Measurements from ENCODE around the gene ABI3. TPM values are rescaled to one million over a fixed set of nuclear protein-coding genes. Genes with fewer than 3 reads are reported as not detected.

The ABI3 gene
- total RNA-seq, 1 experiment from 2014 or later, result 0.24 TPM

DNA sequence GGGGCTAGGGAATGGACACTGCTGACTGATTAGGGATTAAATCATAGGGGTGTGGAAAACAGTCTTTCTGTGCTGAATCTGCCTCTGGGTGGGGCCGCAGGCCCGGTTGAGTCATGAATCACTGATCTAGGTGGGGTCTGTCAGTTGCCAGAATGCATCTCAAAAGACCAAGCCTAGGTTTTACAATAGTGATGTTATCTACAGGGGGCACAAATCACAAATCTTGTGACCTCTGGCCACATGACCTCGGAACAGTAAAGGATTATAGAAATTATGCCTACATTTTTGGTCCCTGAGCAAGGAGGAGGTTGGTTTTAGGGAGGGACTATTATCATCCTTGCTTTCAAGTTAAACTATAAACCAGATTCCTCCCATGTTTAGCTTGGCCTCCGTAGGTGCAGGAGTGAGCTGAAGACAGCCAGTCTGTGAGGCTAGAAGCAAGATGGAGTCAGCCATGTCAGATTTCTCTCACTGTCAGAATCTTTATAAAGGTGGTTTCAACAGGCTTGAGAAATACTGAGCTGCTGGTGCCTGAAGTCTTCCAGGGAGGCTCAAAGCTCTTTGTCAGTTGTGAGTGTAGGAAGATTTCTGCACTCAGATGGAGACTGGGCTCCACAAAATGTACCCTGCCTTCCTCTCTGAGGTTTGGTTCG is 13.0 kb upstream of the ABI3 start:
- DNase-seq (ENCODE audit: low read depth), result no peak

DNA sequence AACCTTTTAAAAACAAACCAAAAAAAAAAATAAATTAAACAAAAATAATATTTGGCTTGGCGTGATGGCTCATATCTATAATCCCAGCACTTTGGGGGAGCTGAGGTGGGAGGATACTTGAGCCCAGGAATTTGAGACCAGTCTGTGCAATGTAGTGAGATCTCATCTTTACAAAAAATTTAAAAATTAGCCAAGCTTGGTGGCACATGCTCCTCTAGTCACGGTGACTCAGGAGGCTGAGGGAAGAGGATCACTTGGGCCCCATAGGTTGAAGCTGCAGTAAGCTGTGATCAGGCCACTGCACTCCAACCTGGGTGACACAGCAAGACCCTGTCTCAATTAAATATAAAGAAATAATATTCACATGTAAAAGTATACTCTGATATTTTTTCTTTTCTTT is 12.3 kb upstream of the ABI3 start:
- DNase-seq (ENCODE audit: low read depth), result no peak

DNA sequence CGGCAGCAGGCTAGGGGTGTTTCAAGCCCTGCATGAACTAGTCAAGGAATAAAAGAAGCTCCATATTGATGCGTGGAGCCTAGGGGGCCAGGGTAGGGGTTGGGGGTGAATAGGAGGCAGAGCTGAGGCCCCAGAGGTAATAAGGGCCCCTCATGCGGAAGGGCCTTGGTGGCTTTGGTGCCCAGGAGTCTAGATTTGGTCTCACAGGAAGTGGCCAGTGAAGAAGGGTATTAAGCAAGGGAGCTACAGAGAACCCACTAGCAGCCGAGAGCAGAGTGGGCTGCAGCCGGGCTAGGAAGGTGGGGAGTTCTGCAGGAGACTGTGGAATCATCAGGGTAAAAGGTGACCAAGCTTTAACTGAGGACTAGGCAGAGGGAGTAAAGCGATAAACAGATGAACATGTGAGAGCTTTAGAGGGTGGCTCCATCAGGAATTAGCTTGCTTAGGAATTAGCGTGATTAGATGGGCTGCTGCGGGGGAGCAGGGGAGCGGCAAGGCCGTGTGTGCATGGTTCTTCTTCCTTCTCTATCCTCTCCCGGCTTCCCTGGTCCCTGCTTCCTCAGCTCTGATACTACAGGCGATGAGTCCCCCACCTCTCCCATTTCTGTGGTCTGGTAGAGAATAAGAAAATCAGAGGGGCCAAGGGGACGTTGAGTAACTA is 10.0 kb upstream of the ABI3 start:
- no peak for DNase-seq (ENCODE audit: low read depth)

DNA sequence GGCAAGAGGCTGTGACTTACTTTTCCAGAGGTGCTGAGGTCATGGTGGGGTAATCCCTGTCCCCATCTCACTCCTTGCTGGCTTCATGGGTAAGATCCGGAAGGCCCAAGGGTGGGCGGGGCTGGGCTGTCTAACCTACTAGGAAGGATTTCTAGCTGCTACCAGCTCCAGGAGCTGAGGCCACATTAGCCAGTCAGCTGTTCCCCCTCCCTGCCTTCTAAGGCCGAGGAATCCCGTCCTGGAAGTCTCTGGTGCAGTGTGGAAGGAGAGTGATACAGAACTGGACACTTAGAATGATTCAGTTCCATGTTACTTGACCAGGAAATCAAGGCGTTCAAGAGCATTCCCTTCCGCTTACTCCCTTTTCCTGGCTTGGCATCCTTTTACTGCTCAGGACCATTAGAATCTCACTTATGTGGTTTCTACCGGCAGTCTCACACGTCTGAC is 9.0 kb upstream of the ABI3 start:
- no peak for DNase-seq (ENCODE audit: low read depth)

DNA sequence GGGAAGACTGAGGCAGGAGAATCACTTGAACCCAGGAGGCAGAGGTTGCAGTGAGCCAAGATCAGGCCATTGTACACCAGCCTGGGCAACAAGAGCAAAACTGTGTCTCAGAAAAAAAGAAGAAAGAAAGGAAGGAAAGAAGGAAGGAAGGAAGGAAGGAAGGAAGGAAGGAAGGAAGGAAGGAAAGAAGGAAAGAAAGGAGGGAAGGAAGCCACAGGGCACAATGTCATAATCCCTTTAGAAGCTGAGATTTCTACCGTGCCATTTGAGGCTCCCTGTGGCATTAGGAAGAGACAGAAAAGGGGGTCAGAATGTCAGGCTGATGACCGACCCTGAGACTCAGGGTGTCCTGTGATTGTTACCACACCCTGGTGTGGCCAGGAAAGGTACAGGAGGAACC is 6.7 kb upstream of the ABI3 start:
- DNase-seq (ENCODE audit: low read depth), result no peak

DNA sequence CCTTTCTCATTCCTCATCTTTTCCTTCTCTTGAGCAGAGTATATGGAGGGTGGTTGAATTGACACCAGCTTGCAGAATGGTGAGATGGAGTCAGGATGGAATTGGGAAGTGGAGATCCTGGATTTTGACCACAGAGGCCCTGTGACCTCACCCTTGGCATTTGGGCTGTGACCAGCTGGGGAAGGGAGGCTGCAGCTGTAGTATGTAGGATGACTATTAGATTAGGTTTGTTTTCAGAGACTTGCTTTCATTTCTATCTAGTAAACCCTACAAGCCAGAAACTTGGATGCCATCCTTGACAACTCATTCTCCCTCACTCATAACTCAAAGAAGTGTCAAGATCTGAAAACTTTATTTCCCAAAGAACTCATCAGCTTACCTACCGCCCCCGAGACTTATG is 6.0 kb upstream of the ABI3 start:
- peak; percentile 34 for DNase-seq (ENCODE audit: low read depth)

DNA sequence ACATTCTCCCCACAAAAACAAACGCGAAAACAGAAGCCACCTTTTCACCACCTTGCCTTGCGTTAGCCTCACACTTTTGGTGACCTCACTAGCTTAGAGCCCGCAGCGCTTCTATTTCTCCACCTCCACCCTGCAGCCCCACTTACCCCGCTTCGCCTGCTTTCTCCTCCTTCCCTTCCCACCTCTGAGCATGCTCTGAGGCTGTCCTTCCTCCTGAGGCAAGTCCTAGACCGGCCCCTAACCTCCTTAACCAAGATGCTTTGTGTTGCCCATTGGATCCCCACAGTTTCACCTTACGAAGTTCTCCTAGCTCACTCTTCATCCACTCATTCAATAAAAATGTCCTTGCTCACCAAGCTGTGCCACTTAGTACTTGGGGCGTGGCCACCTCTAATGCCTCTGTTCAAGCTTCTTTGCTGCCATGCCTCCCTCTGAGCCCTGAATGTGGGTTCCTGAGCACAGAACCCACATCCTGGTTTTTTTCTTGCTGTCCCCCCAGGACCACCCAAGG is 1.4 kb upstream of the ABI3 start:
- peak; percentile 25 for DNase-seq (ENCODE audit: low read depth)

DNA sequence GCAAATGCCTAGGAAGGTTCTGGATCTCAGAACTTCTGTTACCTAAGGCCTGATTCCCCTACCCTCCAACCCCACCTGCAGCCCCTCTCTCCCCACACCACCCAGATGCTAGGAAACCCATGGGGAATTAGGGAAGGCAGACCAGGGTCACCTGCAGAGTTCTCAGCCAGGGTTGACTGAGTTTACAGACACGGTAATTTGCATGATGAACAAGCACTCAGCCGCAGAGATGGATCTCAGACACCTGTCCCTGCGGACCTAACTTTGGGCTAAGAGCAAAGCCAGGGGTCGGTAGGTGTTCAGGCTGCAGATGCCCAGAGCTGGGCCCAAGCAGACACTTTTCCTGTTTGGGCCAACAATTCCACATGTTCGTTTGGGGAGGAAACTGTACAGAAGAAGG is 2.9 kb downstream of the ABI3 start:
- no peak for DNase-seq (ENCODE audit: low read depth)

DNA sequence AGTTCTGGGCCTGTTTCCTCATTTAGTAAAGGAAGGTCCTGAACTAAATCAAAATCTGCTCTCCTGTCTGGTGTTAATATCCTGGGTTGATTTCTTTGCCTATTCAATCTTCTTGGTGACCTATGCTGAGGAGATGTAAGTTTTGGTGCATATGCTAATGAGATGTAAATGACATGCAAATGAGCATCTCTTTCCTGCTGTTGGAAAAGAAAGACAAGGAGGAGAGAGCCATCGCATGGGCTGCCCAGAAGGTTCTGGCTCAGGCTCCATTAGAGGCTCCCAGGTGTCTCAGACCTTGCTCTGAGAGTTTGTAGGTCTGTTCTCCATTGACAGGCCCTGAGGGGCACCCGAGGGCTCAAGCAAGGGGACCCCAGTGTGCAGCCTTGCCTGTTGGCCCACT is 3.3 kb downstream of the ABI3 start:
- DNase-seq (ENCODE audit: low read depth), result no peak

DNA sequence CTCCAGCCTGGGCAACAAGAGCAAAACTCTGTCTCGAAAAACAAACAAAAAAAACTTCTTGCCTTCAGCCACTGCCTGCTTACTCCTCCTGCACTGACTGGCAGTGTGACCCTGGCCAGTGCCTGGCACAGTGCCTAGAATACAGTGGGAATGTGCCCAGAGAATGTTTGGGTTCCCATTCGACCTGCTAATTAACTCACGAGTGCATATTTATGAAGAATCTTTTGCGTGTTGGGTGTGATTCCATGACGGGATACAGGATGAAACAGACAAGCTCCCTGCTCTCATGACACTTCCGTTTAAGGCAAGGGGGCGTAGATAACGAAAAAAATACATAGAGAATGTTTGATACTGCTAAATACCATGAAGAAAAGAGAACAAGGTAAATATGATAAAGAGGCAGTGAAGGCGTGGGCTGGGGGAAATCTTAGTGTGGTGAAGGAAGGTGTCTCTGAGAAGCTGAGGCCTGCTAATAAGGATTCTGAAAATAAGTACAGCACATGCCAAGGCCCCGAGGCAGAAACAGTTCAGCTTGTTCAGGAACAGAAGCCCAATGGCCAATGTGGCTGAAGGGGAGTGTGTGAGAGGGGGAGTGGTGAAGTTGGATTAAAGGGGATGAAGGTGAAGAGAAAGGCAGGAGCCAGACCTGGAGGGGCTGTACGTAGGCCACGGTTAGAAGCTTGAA is 4.3 kb downstream of the ABI3 start:
- DNase-seq (ENCODE audit: low read depth), result no peak

DNA sequence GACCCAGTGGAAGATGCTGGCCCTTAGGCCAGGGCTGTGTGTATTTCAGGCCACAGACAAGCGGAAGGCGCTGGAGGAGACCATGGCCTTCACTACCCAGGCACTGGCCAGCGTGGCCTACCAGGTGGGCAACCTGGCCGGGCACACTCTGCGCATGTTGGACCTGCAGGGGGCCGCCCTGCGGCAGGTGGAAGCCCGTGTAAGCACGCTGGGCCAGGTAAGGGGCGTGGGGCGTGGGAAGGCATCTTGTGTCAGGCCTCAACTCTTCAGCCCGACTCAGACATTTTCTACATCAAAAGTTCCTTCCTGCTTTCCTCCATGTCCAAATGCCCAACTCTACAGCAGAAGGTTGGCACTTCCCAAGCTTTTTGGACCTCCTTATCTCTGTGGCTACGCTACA is 6.0 kb downstream of the ABI3 start:
- DNase-seq (ENCODE audit: low read depth), result no peak

DNA sequence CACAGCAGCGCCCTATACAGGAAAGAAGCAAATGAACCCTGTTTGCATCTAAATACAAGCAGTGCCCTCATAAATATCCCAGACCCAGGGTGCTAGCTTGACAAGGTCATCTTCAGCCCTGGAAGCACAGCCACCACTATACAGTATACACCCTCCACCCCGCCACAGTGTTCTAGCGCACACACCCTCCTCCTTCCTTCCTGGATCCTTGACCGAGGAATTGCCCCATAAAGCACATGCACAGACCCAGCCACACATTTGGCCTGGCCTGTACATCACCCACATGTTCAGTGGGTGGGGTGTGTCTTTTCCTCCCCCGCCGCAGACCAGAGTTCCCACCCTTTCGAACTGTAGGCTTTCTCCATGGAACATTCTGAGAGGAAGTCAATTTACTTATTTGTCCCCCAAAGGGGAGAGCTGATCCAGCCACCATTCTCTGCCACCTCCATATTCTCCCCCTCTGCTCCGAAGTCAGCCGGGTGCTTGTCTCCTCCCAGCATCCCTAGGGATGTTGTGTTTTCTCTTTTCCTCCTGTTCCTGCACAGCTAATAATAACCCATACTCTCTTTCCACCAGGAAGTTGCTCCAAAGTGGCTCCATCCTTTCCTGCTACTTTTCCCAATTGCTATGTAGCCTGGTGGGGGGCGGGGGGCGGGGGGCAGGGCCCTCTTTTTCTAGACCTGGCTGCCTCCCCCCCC is 6.6 kb downstream of the ABI3 start:
- DNase-seq (ENCODE audit: low read depth), result no peak

DNA sequence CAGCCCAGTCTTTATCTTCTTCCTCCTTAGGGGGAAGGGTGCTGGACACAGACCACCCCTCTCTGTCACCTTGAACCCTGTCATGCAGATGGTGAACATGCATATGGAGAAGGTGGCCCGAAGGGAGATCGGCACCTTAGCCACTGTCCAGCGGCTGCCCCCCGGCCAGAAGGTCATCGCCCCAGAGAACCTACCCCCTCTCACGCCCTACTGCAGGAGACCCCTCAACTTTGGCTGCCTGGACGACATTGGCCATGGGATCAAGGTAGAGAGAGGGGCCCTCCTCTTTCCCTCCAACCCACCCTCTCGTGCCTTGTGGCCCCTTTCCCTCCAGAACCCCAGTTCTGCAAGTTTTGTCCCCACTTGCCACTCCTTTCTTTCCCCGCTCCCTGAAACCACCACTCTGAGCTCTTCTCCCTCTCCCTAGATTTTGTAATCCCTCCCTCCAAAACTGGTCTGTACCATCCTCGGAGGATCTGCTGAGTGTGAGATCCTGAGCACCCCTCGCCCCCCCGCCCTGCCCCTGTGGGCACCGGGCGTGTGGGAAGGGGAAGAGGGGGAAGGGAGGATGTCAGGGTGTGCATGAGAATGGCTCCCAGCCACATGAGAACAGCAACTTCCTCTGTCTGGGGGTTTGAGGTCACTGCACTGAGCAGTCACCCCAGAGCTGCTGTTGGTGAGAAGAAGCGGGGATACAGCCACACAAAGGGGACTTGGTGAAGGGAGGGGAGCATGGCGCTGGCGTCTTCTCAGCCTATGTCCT is 7.3 kb downstream of the ABI3 start:
- no peak for DNase-seq (ENCODE audit: low read depth)

DNA sequence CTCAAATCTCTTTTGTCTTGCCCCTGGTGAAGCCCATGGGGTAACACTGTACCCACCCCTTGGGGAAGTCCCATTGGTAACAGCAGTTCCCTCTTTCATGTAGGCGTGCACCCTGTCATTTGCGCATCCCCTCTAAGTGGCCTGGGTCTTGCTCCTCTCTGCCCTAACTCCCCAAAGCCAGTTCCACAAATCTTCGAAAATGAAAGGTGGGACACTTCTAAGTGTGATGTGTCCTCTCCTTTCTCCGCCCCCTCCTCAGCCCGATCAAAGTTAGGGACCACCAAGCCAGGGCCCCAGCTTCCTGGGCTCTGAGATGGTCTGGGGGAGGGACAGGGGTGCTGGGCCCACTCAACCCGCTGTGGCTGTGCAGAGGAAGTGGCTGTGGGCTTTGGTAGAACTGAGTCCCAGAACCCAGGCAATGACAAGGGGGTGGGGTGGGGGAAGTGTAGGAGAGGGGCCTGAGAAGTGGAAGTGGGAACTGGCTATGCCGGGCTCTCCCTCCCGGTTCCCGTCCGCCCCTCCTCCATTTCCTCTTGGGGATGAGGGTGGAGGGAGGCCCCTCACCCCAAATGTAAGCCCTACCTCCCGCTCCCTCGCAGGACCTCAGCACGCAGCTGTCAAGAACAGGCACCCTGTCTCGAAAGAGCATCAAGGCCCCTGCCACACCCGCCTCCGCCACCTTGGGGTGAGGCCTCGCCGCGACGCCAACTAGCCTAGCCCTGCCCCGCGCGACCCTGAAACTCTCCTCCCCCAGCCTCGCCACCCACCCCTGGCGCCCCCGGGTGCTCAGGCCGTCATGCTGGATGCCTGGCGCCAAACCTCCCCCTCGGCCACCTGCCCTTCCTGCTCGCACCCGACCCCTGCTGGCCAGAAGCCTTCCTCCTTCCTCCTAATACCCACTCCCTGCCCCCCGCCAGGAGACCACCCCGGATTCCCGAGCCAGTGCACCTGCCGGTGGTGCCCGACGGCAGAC is 8.7 kb downstream of the ABI3 start:
- DNase-seq (ENCODE audit: low read depth), result no peak

DNA sequence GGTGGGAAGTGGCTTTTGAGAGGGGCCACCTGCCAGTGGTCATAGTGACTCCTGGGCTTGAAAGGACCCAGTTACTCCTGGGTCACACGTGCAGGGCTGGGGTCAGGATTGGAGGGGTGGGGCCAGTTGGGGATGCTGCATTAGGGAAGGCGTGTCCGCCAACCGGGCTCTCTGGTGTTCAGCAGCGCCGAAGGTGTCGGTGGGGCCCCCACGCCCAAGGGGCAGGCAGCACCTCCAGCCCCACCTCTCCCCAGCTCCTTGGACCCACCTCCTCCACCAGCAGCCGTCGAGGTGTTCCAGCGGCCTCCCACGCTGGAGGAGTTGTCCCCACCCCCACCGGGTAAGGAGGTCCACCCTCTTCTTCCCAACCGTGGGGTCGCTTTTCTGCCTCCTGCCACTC is 9.5 kb downstream of the ABI3 start:
- DNase-seq (ENCODE audit: low read depth), result no peak

DNA sequence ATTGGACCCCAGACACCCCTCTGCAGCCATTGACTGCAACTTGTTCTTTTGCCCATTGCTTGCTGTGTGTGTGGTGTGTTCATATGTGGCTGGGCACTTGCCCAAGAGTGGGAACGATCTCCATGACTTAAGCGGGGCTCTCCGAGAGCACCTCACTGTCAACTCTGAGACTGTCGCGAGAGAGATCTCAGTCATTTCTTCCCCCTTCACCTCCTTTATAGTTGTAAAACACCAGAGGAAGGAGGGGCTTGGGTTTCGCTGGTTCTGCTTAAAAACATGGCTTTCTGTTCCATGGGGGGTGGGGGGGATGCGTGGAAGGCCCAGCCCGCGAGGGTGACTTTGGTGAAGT is 12.6 kb downstream of the ABI3 start:
- DNase-seq (ENCODE audit: low read depth), result no peak

DNA sequence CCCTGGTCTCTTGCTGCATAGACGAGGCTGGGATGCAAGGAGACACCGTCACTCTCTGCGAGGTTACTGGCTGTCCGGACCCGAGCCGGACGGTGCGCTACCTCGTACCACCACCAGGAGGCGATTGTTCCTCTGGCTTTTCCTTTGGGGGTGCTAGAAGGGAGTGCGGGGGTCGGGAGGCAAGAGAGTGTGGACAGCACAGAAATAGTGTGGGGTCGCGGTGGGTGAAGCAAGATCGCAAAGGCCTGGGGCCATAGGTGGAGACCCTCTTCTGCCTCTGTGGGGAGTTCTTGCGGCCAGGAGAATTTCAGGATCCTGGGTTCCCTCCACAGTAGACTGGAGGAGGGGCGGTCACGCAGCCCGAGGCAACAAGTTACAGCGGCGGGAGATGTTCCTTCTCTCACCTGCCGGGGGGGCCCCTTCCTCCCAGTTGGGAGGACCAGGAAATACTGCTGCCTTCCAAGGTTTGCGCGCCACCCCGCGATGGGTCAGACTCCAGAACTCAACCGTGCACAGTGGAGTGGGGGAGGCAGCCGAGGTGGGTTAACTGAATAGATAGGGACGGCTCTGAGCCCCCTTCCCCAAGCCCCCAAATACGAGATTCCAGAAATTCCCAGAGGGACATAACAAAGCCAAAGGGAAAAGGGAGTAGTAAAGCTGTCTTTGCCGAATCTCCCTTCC is 13.2 kb downstream of the ABI3 start:
- peak; percentile 26 for DNase-seq (ENCODE audit: low read depth)

DNA sequence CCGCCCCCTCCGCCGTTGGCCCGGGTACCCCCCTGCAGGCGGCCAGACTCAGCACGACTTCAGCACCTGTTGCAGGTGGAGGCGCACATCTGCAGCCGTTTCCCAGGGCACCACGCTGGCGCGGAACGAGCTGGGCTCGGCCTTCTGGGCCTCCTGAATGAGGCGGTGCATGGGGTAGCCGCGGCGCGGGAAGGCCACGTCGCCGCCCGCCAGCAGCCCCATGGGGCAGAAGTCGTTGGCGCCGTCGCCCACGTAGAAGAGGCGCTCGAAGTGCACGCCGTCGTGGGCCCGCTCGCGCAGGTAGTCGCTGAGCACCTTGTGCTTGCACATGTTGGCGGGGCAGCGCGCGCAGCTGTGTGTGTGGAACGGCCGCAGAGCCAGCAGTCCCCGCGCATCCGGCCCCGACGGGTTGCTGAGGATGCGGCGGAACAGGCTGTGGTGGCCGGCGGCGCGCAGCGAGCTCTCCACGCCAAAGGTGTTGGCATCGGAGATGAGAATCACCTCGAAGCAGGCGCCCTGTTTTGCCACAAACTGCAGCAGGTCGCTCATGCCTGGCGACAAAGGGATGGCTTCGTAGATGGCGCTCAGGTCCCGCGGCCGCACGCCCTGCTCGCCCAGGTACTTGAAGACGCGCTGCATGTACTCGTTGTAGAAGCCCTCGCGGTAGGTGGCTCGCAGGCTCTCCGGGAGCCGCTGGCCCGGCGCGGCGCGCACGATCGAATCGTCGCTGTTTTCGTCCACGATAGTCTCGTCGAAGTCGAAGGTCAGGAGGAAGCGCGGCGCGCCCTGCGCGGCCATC is 13.9 kb downstream of the ABI3 start:
- DNase-seq (ENCODE audit: low read depth), result no peak

DNA sequence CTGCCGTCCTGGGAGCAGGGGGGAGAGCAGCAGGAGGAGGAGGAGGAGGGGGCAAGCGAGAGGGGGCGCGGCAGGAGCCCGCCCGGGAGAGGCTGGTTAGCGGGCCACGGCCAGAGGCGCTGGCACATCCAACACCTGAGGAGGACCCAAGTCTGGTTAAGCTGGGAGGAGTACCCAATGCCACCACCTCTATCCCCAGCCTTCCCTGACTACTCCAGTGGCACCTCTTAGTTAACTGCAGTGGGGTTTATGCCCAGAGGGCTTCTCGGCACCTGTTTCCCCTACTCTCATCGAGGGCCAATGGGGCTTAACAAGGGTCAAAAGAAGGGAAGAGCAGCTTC is 14.5 kb downstream of the ABI3 start:
- DNase-seq (ENCODE audit: low read depth), result no peak
